Measurements from ENCODE around the gene NOC4L. TPM values are rescaled to one million over a fixed set of nuclear protein-coding genes. Genes with fewer than 3 reads are reported as not detected.

The NOC4L gene
- total RNA-seq, 1 experiment from 2014 or later, result 39.6 TPM

DNA sequence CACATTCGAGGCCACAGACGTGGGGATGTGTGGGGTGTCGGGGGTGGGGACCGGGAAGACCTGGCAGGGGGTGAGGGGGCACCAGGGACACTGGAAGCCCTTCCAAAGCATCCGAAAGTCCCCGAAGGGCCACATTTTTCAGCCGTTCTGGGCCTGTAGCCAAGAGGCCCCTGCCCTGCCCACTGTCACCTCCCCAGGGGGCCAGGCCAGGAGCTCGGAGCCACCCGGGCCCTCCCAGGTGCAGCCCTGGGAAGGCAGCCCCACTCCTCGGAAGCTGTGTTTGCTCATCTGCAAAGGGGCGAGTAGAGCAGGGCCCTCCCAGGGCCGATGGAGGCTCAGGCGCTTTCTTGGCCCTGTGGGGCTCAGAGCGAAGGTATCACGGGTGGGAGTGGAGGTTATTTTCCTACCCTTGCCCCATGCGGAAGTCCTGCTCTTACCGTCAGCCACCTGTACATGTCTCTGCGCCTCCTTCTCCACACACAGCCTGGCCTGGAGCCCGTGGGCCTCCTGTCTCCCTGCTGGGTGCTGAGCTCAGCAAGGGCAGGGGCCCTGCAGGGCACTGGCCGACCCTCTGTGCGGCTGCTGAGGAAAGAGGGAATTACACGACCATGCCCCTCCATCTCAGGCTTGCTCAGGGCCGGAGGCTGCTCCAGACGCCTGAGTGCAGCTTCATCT lies 27.2 kb downstream of the NOC4L start:
- H3K4me3 Mint-ChIP-seq (ENCODE audit: unreplicated experiment), result no peak overlapping the region
- Histone ChIP-seq H3K4me3 (ENCODE audit: low read depth, low read length) (no peak overlapping the region), H3K4me1 (peaks cover 11% of the 10 kb centered on the region), H3K9me3 (no peaks in the 10 kb centered on the region), H3K27me3 (replicated peaks; ENCODE audit: control insufficient read depth, insufficient read depth, low read length) (no peaks in the 10 kb centered on the region), H3K36me3 (ENCODE audit: control insufficient read depth, insufficient read depth, low read length) (no peaks in the 10 kb centered on the region)
- no TSS peak for BruUV-seq (replicated peaks)
- no peaks in the 10 kb centered on the region for H3K27me3 Mint-ChIP-seq (ENCODE audit: insufficient read depth, unreplicated experiment)
- TF ChIP-seq CTCF (IDR thresholded peaks at IDR 0.05; ENCODE audit: insufficient read depth in 1 of 2, low read depth in 1 of 2, low read length in 1 of 2, severe bottlenecking in 1 of 2, unreplicated experiment in 1 of 2), result no peak
- peaks cover 5% of the 10 kb centered on the region for H3K36me3 Mint-ChIP-seq (ENCODE audit: insufficient read depth, unreplicated experiment)
- DNase-seq, result no peak
- peaks cover 11% of the 10 kb centered on the region for H3K9me3 Mint-ChIP-seq (ENCODE audit: unreplicated experiment)
- H3K4me1 Mint-ChIP-seq (ENCODE audit: low read depth, unreplicated experiment), result no peaks in the 10 kb centered on the region
- ChIA-PET CTCF (no interaction called here), POLR2A (no interaction called here)
- intact Hi-C loops (cut with micrococcal nuclease; ENCODE audit: unreplicated experiment), result no loop called here
- no peak overlapping the region for H3K27ac Mint-ChIP-seq (ENCODE audit: unreplicated experiment)

DNA sequence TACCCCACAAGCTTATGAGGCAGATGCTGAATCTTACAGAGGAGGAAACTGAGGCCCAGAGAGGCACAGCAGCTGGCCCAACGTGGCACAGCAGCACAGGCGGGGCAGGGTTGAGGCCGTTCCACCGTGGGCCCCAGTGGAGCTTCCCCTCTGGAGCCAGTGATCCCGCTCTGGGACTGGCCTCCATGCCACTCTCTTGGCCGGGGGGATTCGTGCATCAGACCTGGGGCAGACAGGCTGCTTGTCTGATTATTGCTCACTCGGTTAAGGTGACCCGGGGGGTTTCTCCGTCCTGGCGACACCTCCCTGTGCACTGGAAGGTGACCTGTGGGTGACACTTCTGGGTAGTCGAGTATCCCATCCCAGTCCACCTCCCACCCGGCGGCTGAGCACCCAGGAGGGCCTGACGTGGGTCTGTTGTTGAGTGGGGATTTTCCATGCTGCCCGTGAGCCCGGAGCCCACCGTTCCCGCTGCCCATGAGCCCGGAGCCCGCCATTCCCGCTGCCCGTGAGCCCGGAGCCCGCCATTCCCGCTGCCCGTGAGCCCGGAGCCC lies 27.8 kb downstream of the NOC4L start:
- ChIA-PET POLR2A (no interaction called here), CTCF (no interaction called here)
- no TSS peak for BruUV-seq (replicated peaks)
- H3K4me3 ChIP-seq (ENCODE audit: low read depth, low read length), result no peak overlapping the region
- H3K4me1 Mint-ChIP-seq (ENCODE audit: low read depth, unreplicated experiment), result no peaks in the 10 kb centered on the region
- no peak for TF ChIP-seq CTCF (IDR thresholded peaks at IDR 0.05; ENCODE audit: insufficient read depth in 1 of 2, low read depth in 1 of 2, low read length in 1 of 2, severe bottlenecking in 1 of 2, unreplicated experiment in 1 of 2)
- no peaks in the 10 kb centered on the region for H3K9me3 ChIP-seq
- peaks cover 11% of the 10 kb centered on the region for H3K4me1 ChIP-seq
- no peak for DNase-seq
- no peaks in the 10 kb centered on the region for H3K36me3 ChIP-seq (ENCODE audit: control insufficient read depth, insufficient read depth, low read length)
- H3K9me3 Mint-ChIP-seq (ENCODE audit: unreplicated experiment), result peaks cover 4% of the 10 kb centered on the region
- H3K36me3 Mint-ChIP-seq (ENCODE audit: insufficient read depth, unreplicated experiment), result peaks cover 5% of the 10 kb centered on the region
- no peak overlapping the region for H3K4me3 Mint-ChIP-seq (ENCODE audit: unreplicated experiment)
- no peak overlapping the region for H3K27ac Mint-ChIP-seq (ENCODE audit: unreplicated experiment)
- H3K27me3 ChIP-seq (replicated peaks; ENCODE audit: control insufficient read depth, insufficient read depth, low read length), result no peaks in the 10 kb centered on the region
- no peaks in the 10 kb centered on the region for H3K27me3 Mint-ChIP-seq (ENCODE audit: insufficient read depth, unreplicated experiment)
- intact Hi-C loops (cut with micrococcal nuclease; ENCODE audit: unreplicated experiment), result no loop called here

GRCh38 chr12:132172619-132173018 lies 28.4 kb downstream of the NOC4L start:
- Histone ChIP-seq H3K36me3 (ENCODE audit: control insufficient read depth, insufficient read depth, low read length) (no peaks in the 10 kb centered on the region), H3K4me1 (peaks cover 11% of the 10 kb centered on the region), H3K9me3 (no peaks in the 10 kb centered on the region), H3K4me3 (ENCODE audit: low read depth, low read length) (no peak overlapping the region), H3K27me3 (replicated peaks; ENCODE audit: control insufficient read depth, insufficient read depth, low read length) (no peaks in the 10 kb centered on the region)
- Mint-ChIP-seq H3K4me3 (ENCODE audit: unreplicated experiment) (no peak overlapping the region), H3K4me1 (ENCODE audit: low read depth, unreplicated experiment) (no peaks in the 10 kb centered on the region), H3K36me3 (ENCODE audit: insufficient read depth, unreplicated experiment) (peaks cover 5% of the 10 kb centered on the region), H3K27ac (ENCODE audit: unreplicated experiment) (no peak overlapping the region), H3K9me3 (ENCODE audit: unreplicated experiment) (no peaks in the 10 kb centered on the region), H3K27me3 (ENCODE audit: insufficient read depth, unreplicated experiment) (no peaks in the 10 kb centered on the region)
- CTCF ChIA-PET, result no interaction called here
- no peak for TF ChIP-seq CTCF (IDR thresholded peaks at IDR 0.05; ENCODE audit: insufficient read depth in 1 of 2, low read depth in 1 of 2, low read length in 1 of 2, severe bottlenecking in 1 of 2, unreplicated experiment in 1 of 2)
- intact Hi-C loops (cut with micrococcal nuclease; ENCODE audit: unreplicated experiment), result no loop called here
- POLR2A ChIA-PET, result no interaction called here
- no peak for DNase-seq
- BruUV-seq (replicated peaks), result no TSS peak

Data from Caco-2 (cell line).